HCT116 (cell line): ENCODE data around the gene ACCSL. TPM values are rescaled to one million over a fixed set of nuclear protein-coding genes. Genes with fewer than 3 reads are reported as not detected.

Experiments
- ATAC-seq: fragments of 200-7000 bp; cut with Tn5 transposase; 2 replicates; pipeline ENCODE4 v1.9.1; 2020; ENCODE audit warnings: mild to moderate bottlenecking, moderate library complexity
- BruUV-seq: library from RNA; stranded (reverse); fragments of 400-500 nt; replicated peaks from 2 replicates; lab custom pipeline; 2021; lab: Mats Ljungman, UMichigan
- CTCF ChIA-PET: fragments of 300-600 bp; sonication (Branson Sonifier 250); formaldehyde crosslinking; loops from one replicate; lab custom pipeline; 2021; ENCODE audit warnings: antibody characterized with exemption; lab: Charles Lee
- POLR2A ChIA-PET: fragments of 300-600, 350-600 bp; sonication (Branson Sonifier 250); formaldehyde crosslinking; loops from one replicate; lab custom pipeline; 2021; ENCODE audit warnings: antibody characterized with exemption; lab: Charles Lee
- RAD21 ChIA-PET, 2 experiments: fragments of 300-600 bp; sonication (Branson Sonifier 250); formaldehyde crosslinking; loops; one replicate each; lab custom pipeline; 2023; ENCODE audit warnings: low total read pairs in 2 of 2; ENCODE audit not compliant: uncharacterized antibody in 2 of 2, unreplicated experiment in 2 of 2, low non-redundant PET in 1 of 2; lab: Charles Lee
- DNase-seq: peaks from one replicate; pipeline ENCODE4 v3.0.0-alpha.2; 2010; ENCODE audit warnings: low read depth, low spot score
- H2AFZ ChIP-seq: fragments of 200-600 bp; shearing (Covaris generic), sonication (generic); 2 replicates; pipeline ENCODE4 v1.6.1; 2017; ENCODE audit warnings: low read depth, mixed run types, mixed read lengths, antibody characterized with exemption, low read length; ENCODE audit not compliant: poor library complexity, severe bottlenecking
- H3K27ac ChIP-seq: 2 replicates; pipeline ENCODE4 v1.5.1; 2012; ENCODE audit warnings: low read depth, low read length
- H3K27me3 ChIP-seq: fragments of 200-600 bp; sonication (generic); 2 replicates; pipeline ENCODE4 v1.6.1; 2016; ENCODE audit warnings: mixed run types, low read length, mixed read lengths; ENCODE audit not compliant: insufficient read depth
- H3K36me3 ChIP-seq, 2 experiments: fragments of 200-500 bp in 1 of 2; fragments of 200-600 bp in 1 of 2; sonication (Bioruptor generic) in 1 of 2; sonication (generic) in 1 of 2; 2 replicates each; pipeline versions ENCODE4 v1.5.1 to v1.6.1; 2014 to 2016; ENCODE audit warnings: low read length in 2 of 2, inconsistent platforms in 1 of 2, mixed read lengths in 1 of 2, mixed run types in 1 of 2; ENCODE audit not compliant: insufficient read depth in 2 of 2, control insufficient read depth in 1 of 2
- H3K4me1 ChIP-seq, 2 experiments: fragments of 200-600 bp in 1 of 2; sonication (generic) in 1 of 2; 2 replicates each; pipeline versions ENCODE4 v1.5.1 to v1.6.1; 2012 to 2017; ENCODE audit warnings: low read length in 2 of 2, inconsistent platforms in 1 of 2, mild to moderate bottlenecking in 1 of 2, mixed read lengths in 1 of 2, mixed run types in 1 of 2, moderate library complexity in 1 of 2; ENCODE audit not compliant: insufficient read depth in 2 of 2, control insufficient read depth in 1 of 2
- H3K4me2 ChIP-seq: fragments of 200-600 bp; sonication (generic); 2 replicates; pipeline ENCODE4 v1.6.1; 2017; ENCODE audit warnings: mixed run types, low read length, mixed read lengths
- H3K4me3 ChIP-seq, 2 experiments: fragments of 200-600 bp in 1 of 2; sonication (generic) in 1 of 2; replicated peaks in 1 of 2; 2 replicates each; pipeline ENCODE4 v1.5.1; 2011 to 2016; ENCODE audit warnings: low read length in 2 of 2, control low read depth in 1 of 2, low read depth in 1 of 2, mild to moderate bottlenecking in 1 of 2, mixed read lengths in 1 of 2, mixed run types in 1 of 2
- H3K79me2 ChIP-seq: fragments of 200-600 bp; sonication (generic); 2 replicates; pipeline ENCODE4 v1.6.1; 2017; ENCODE audit warnings: mild to moderate bottlenecking, mixed run types, low read length, moderate library complexity, mixed read lengths; ENCODE audit not compliant: insufficient read depth
- H3K9ac ChIP-seq: fragments of 200-600 bp; sonication (generic); 2 replicates; pipeline ENCODE4 v1.6.1; 2016; ENCODE audit warnings: low read length, mixed read lengths
- H3K9me2 ChIP-seq: fragments of 200-600 bp; sonication (generic), shearing (Covaris generic); 2 replicates; pipeline ENCODE4 v1.6.1; 2017; ENCODE audit warnings: mixed run types, mild to moderate bottlenecking, moderate library complexity; ENCODE audit not compliant: insufficient read depth
- H3K9me3 ChIP-seq, 2 experiments: fragments of 200-500 bp in 1 of 2; fragments of 200-600 bp in 1 of 2; sonication (Bioruptor generic) in 1 of 2; sonication (generic) in 1 of 2; 2 replicates each; pipeline ENCODE4 v1.6.1; 2014 to 2017; ENCODE audit warnings: low read length in 2 of 2, mixed read lengths in 2 of 2, inconsistent platforms in 1 of 2, low read depth in 1 of 2, mild to moderate bottlenecking in 1 of 2, mixed run types in 1 of 2, moderate library complexity in 1 of 2; ENCODE audit not compliant: control insufficient read depth in 1 of 2, insufficient read depth in 1 of 2
- H4K20me1 ChIP-seq: fragments of 200-600 bp; sonication (generic), shearing (Covaris generic); 2 replicates; pipeline ENCODE4 v1.6.1; 2017; ENCODE audit warnings: mixed run types, mild to moderate bottlenecking, moderate library complexity; ENCODE audit not compliant: insufficient read depth
- CBX3 ChIP-seq: IDR thresholded peaks from 2 replicates; pipeline ENCODE4 v1.6.1; 2012; ENCODE audit warnings: low read depth
- EGR1 ChIP-seq: IDR thresholded peaks from 2 replicates; pipeline ENCODE4 v1.6.1; 2012; ENCODE audit warnings: low read depth
- EZH2 ChIP-seq: fragments of 200-600 bp; sonication (generic); IDR thresholded peaks from 2 replicates; pipeline ENCODE4 v1.6.1; 2017; ENCODE audit warnings: antibody characterized with exemption, mixed run types
- EZH2phosphoT487 ChIP-seq: fragments of 200-600 bp; IDR thresholded peaks from 2 replicates; pipeline ENCODE4 v1.6.1; 2018; ENCODE audit warnings: antibody characterized with exemption, borderline replicate concordance
- FOSL1 ChIP-seq: IDR thresholded peaks from 2 replicates; pipeline ENCODE4 v1.6.1; 2012; ENCODE audit warnings: low read depth
- JUND ChIP-seq: IDR thresholded peaks from 2 replicates; pipeline ENCODE4 v1.6.1; 2012
- MAX ChIP-seq: IDR thresholded peaks from 2 replicates; pipeline ENCODE4 v1.6.1; 2012
- POLR2AphosphoS5 ChIP-seq: IDR thresholded peaks from 2 replicates; pipeline ENCODE4 v1.6.1; 2011; ENCODE audit warnings: mild to moderate bottlenecking, low read depth, low read length, moderate library complexity
- RAD21 ChIP-seq: IDR thresholded peaks from 2 replicates; pipeline ENCODE4 v1.6.1; 2012; ENCODE audit warnings: low read depth, mild to moderate bottlenecking
- REST ChIP-seq: IDR thresholded peaks from 2 replicates; pipeline ENCODE4 v1.6.1; 2012; ENCODE audit warnings: low read depth
- SIN3A ChIP-seq: IDR thresholded peaks from 2 replicates; pipeline ENCODE4 v1.6.1; 2012; ENCODE audit warnings: low read depth
- SP1 ChIP-seq: IDR thresholded peaks from 2 replicates; pipeline ENCODE4 v1.6.1; 2012; ENCODE audit warnings: low read depth
- SRF ChIP-seq: IDR thresholded peaks from 2 replicates; pipeline ENCODE4 v1.6.1; 2012; ENCODE audit warnings: low read depth
- TCF7L2 ChIP-seq: IDR thresholded peaks from 2 replicates; pipeline ENCODE4 v1.7.0; 2011; ENCODE audit warnings: borderline replicate concordance, inconsistent platforms; ENCODE audit not compliant: insufficient read depth, insufficient read length; ENCODE audit errors: extremely low read depth
- YY1 ChIP-seq: IDR thresholded peaks from 2 replicates; pipeline ENCODE4 v1.6.1; 2011; ENCODE audit warnings: low read length, low read depth, moderate library complexity, mild to moderate bottlenecking; ENCODE audit not compliant: insufficient replicate concordance; ENCODE audit errors: extremely low read depth
- ZBTB33 ChIP-seq: IDR thresholded peaks from 2 replicates; pipeline ENCODE4 v1.6.1; 2011; ENCODE audit warnings: mild to moderate bottlenecking, low read length, moderate library complexity; ENCODE audit not compliant: insufficient replicate concordance; ENCODE audit errors: extremely low read depth
- ZFX ChIP-seq: fragments of 450-650 bp; IDR thresholded peaks from 2 replicates; pipeline ENCODE4 v1.6.1; 2017
- ZNF274 ChIP-seq: fragments of 200-500 bp; sonication (Bioruptor generic); IDR thresholded peaks from 2 replicates; pipeline ENCODE4 v1.6.1; 2014; ENCODE audit warnings: mild to moderate bottlenecking, low read depth, low read length, inconsistent platforms
- intact Hi-C: fragments of 100-400 bp; cut with micrococcal nuclease; formaldehyde crosslinking; loops from 2 replicates; pipeline ENCODE4 v1.10.0; 2022
- total RNA-seq: library from RNA; stranded (reverse); gene quantifications from one replicate; pipeline ENCODE4 v1.2.1, GENCODE V29; 2021; ENCODE audit not compliant: unreplicated experiment

ACCSL gene
- total RNA-seq, 1 experiment from 2014 or later, result not detected

- H3K9ac ChIP-seq, result no peak overlapping the region
- no peaks in the 10 kb centered on the region for H3K36me3 ChIP-seq
- H2AFZ ChIP-seq, result no peak overlapping the region
- H3K4me1 ChIP-seq, result peaks cover 9 to 16% of the 10 kb centered on the region in 2 experiments
- no peaks in the 10 kb centered on the region for H3K79me2 ChIP-seq
- ChIA-PET CTCF (no interaction called here), RAD21 (no interaction called here)
- DNase-seq (no peak), ATAC-seq (no peak)
- H4K20me1 ChIP-seq, result no peaks in the 10 kb centered on the region
- H3K27ac ChIP-seq, result no peak overlapping the region
- no peak overlapping the region for H3K4me3 ChIP-seq
- peaks cover 10% of the 10 kb centered on the region; the same call in 1 of the 2 replicates for H3K27me3 ChIP-seq
- no peaks in the 10 kb centered on the region for H3K9me2 ChIP-seq
- BruUV-seq, result no TSS peak
- no peaks in the 10 kb centered on the region for H3K9me3 ChIP-seq
- TF ChIP-seq TCF7L2, result no peak
- no peak for TF ChIP-seq EZH2
- no peak for TF ChIP-seq EZH2phosphoT487
- no peak for TF ChIP-seq RAD21
- TF ChIP-seq JUND, result no peak
- TF ChIP-seq SIN3A, result no peak
- TF ChIP-seq SP1, result no peak
- TF ChIP-seq YY1, result no peak
- no peak for TF ChIP-seq ZFX
- no peak for TF ChIP-seq SRF
- TF ChIP-seq EGR1, result no peak
- TF ChIP-seq CBX3, result no peak
- TF ChIP-seq REST, result no peak
- no peak for TF ChIP-seq FOSL1
- TF ChIP-seq ZNF274, result no peak
- no peak for TF ChIP-seq MAX
- no peak for TF ChIP-seq ZBTB33
- no peak for TF ChIP-seq POLR2AphosphoS5
- TF ChIP-seq, all 23 proteins: peak for 0
- intact Hi-C loops, result no loop called here
- POLR2A ChIA-PET, result no interaction called here
- H3K4me2 ChIP-seq, result no peak overlapping the region
Measured at GRCh38 chr11:44014968-44015623, 32.7 kb upstream of the ACCSL start.
